ENCODE results near the gene ITPR2. TPM values are rescaled to one million over a fixed set of nuclear protein-coding genes. Genes with fewer than 3 reads are reported as not detected.
"Not testable (repeated sequence)": the region's sequence is repeated elsewhere in the genome, so short reads cannot be mapped to it uniquely, and the experiment has no call there.

Gene ITPR2
- total RNA-seq, 1 donor from 2014 or later = 77.9 TPM

DNA sequence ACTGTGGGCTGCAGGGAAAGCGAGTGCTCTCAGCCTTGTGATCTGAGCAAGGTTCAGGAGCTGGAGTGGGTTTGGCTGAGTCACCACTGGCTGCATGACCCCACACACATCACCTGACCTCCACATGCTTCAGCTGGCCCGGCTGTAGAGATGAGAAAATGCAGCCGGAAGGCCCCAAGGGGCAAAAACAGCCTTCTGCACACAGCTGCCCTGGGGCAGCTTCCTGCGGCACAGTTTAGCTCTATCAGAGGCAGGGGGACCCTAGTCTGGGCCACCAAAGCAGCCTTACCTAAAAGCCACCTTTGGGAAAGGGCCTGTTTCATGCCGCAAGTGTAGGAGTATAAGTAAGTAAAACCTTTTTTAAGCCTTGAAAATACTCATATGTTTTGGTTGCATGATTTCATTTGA lies 514.3 kb downstream of the ITPR2 start:
- TF ChIP-seq, protein P1, sequence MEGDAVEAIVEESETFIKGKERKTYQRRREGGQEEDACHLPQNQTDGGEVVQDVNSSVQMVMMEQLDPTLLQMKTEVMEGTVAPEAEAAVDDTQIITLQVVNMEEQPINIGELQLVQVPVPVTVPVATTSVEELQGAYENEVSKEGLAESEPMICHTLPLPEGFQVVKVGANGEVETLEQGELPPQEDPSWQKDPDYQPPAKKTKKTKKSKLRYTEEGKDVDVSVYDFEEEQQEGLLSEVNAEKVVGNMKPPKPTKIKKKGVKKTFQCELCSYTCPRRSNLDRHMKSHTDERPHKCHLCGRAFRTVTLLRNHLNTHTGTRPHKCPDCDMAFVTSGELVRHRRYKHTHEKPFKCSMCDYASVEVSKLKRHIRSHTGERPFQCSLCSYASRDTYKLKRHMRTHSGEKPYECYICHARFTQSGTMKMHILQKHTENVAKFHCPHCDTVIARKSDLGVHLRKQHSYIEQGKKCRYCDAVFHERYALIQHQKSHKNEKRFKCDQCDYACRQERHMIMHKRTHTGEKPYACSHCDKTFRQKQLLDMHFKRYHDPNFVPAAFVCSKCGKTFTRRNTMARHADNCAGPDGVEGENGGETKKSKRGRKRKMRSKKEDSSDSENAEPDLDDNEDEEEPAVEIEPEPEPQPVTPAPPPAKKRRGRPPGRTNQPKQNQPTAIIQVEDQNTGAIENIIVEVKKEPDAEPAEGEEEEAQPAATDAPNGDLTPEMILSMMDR (IDR thresholded peaks at IDR 0.05; ENCODE audit: partially characterized antibody, unreplicated experiment) = no peak
- H3K4me3 Mint-ChIP-seq (ENCODE audit: unreplicated experiment) = no peak overlapping the region
- DNase-seq = peak; percentile 83
- peak overlapping the region; percentile 28 for H3K27ac Mint-ChIP-seq (ENCODE audit: unreplicated experiment)
- peaks cover 4% of the 10 kb centered on the region for H3K27me3 Mint-ChIP-seq (ENCODE audit: unreplicated experiment)
- peaks cover 9% of the 10 kb centered on the region for H3K9me3 Mint-ChIP-seq (ENCODE audit: unreplicated experiment)
- H3K36me3 Mint-ChIP-seq (ENCODE audit: unreplicated experiment) = peaks cover 23% of the 10 kb centered on the region
- H3K4me1 Mint-ChIP-seq (ENCODE audit: low read depth, unreplicated experiment) = peaks cover 27% of the 10 kb centered on the region

- TF ChIP-seq, protein P1 (IDR thresholded peaks at IDR 0.05; ENCODE audit: partially characterized antibody, unreplicated experiment) = no peak
- peaks cover 25% of the 10 kb centered on the region for H3K4me1 Mint-ChIP-seq (ENCODE audit: low read depth, unreplicated experiment)
- peak overlapping the region; percentile 28 for H3K27ac Mint-ChIP-seq (ENCODE audit: unreplicated experiment)
- no peak for DNase-seq
- no peak overlapping the region for H3K4me3 Mint-ChIP-seq (ENCODE audit: unreplicated experiment)
- H3K27me3 Mint-ChIP-seq (ENCODE audit: unreplicated experiment) = peaks cover 4% of the 10 kb centered on the region
- H3K9me3 Mint-ChIP-seq (ENCODE audit: unreplicated experiment) = peaks cover 13% of the 10 kb centered on the region
- peaks cover 27% of the 10 kb centered on the region for H3K36me3 Mint-ChIP-seq (ENCODE audit: unreplicated experiment)
These were observed 514.9 kb downstream of the ITPR2 start for GRCh38 chr12:26317942-26318575.

GRCh38 chr12:26314103-26314502 lies 518.9 kb downstream of the ITPR2 start:
- Mint-ChIP-seq H3K9me3 (ENCODE audit: unreplicated experiment) (peaks cover 17% of the 10 kb centered on the region), H3K4me1 (ENCODE audit: low read depth, unreplicated experiment) (peaks cover 17% of the 10 kb centered on the region), H3K36me3 (ENCODE audit: unreplicated experiment) (peaks cover 36% of the 10 kb centered on the region)
- H3K4me3 Mint-ChIP-seq (ENCODE audit: unreplicated experiment); H3K27me3 Mint-ChIP-seq (ENCODE audit: unreplicated experiment); H3K27ac Mint-ChIP-seq (ENCODE audit: unreplicated experiment); DNase-seq: not testable (repeated sequence)

- not testable (repeated sequence) for DNase-seq; H3K27ac Mint-ChIP-seq (ENCODE audit: unreplicated experiment); H3K4me3 Mint-ChIP-seq (ENCODE audit: unreplicated experiment); H3K27me3 Mint-ChIP-seq (ENCODE audit: unreplicated experiment); H3K4me1 Mint-ChIP-seq (ENCODE audit: low read depth, unreplicated experiment)
- H3K36me3 Mint-ChIP-seq (ENCODE audit: unreplicated experiment) = peaks cover 30% of the 10 kb centered on the region
- peaks cover 17% of the 10 kb centered on the region for H3K9me3 Mint-ChIP-seq (ENCODE audit: unreplicated experiment)
These were observed 522.5 kb downstream of the ITPR2 start for GRCh38 chr12:26310489-26310888.

DNA sequence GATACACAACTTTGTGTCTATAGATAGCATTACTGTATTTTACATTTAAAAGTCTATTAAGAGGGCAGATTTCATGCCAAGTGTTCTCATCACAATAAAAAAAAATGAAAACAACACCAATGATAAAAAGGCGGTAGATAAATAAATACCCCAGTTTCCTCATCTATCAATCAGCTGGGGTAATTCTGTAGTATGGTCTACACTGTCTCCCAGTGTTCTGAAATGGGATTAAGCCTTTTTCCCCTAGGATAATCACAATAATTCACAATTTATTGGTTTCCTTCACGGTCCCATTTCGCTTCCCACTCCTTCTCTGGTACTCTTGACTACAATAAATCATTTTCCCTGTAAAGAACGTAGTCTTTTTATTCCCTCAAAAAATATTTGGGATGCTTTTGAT lies 523.4 kb downstream of the ITPR2 start:
- DNase-seq = no peak
- Mint-ChIP-seq H3K4me1 (ENCODE audit: low read depth, unreplicated experiment) (no peaks in the 10 kb centered on the region), H3K36me3 (ENCODE audit: unreplicated experiment) (peaks cover 22% of the 10 kb centered on the region), H3K27me3 (ENCODE audit: unreplicated experiment) (no peaks in the 10 kb centered on the region), H3K27ac (ENCODE audit: unreplicated experiment) (no peak overlapping the region), H3K4me3 (ENCODE audit: unreplicated experiment) (no peak overlapping the region), H3K9me3 (ENCODE audit: unreplicated experiment) (peaks cover 14% of the 10 kb centered on the region)
- TF ChIP-seq, protein P1 (IDR thresholded peaks at IDR 0.05; ENCODE audit: partially characterized antibody, unreplicated experiment) = no peak

- Mint-ChIP-seq H3K4me3 (ENCODE audit: unreplicated experiment) (no peak overlapping the region), H3K4me1 (ENCODE audit: low read depth, unreplicated experiment) (no peaks in the 10 kb centered on the region), H3K9me3 (ENCODE audit: unreplicated experiment) (no peaks in the 10 kb centered on the region), H3K27me3 (ENCODE audit: unreplicated experiment) (no peaks in the 10 kb centered on the region), H3K36me3 (ENCODE audit: unreplicated experiment) (no peaks in the 10 kb centered on the region), H3K27ac (ENCODE audit: unreplicated experiment) (no peak overlapping the region)
- TF ChIP-seq, protein P1 (IDR thresholded peaks at IDR 0.05; ENCODE audit: partially characterized antibody, unreplicated experiment) = no peak
- no peak for DNase-seq
These were observed 528.7 kb downstream of the ITPR2 start for GRCh38 chr12:26304273-26304672.

Measured in glutamatergic neuron (in vitro differentiated cells).